A549 (cell line): ENCODE data around the gene POLR1C. TPM values are rescaled to one million over a fixed set of nuclear protein-coding genes. Genes with fewer than 3 reads are reported as not detected.

Source experiments
- ATAC-seq, 2 experiments: fragments of 200-7000 bp in 1 of 2; fragments of >200 bp in 1 of 2; cut with Nextera tagmentation in 1 of 2; cut with Tn5 transposase in 1 of 2; 3 replicates each; pipeline versions ENCODE4 v1.8.0 to v1.9.1; 2018 to 2020; ENCODE audit warnings: mild to moderate bottlenecking in 1 of 2, moderate library complexity in 1 of 2
- CTCF ChIA-PET: fragments of 300-600 bp; sonication (Branson Sonifier 250); formaldehyde crosslinking; extraction: SDS; loops from one replicate; lab custom pipeline; 2021; ENCODE audit warnings: antibody characterized with exemption, inconsistent platforms; lab: Yijun Ruan, JAX
- POLR2A ChIA-PET: fragments of 350-600 bp; formaldehyde crosslinking; extraction: SDS; loops from one replicate; lab custom pipeline; 2021; ENCODE audit warnings: antibody characterized with exemption, inconsistent platforms; lab: Yijun Ruan, JAX
- DNase-seq, 2 experiments: peaks; one replicate each; pipeline versions ENCODE4 v3.0.0 to v3.0.0-alpha.2; 2011 to 2016; ENCODE audit warnings: low read depth in 1 of 2, low spot score in 1 of 2
- FAIRE-seq: peaks from 2 replicates; lab custom pipeline; 2011; peaks lifted over from hg19 to GRCh38; lab: Jason Lieb, UNC
- H3K27ac ChIP-seq, 2 experiments: fragments of >200 bp; sonication (Bioruptor Twin); formaldehyde crosslinking; 3 replicates each; pipeline ENCODE4 v1.5.1; 2016 to 2017
- H3K4me1 ChIP-seq: fragments of >200 bp; sonication (Bioruptor Twin); formaldehyde crosslinking; 3 replicates; pipeline ENCODE4 v1.6.1; 2016
- H3K4me2 ChIP-seq: fragments of >200 bp; sonication (Bioruptor Twin); formaldehyde crosslinking; 3 replicates; pipeline ENCODE4 v1.6.1; 2016
- H3K4me3 ChIP-seq: fragments of >200 bp; sonication (Bioruptor Twin); formaldehyde crosslinking; 3 replicates; pipeline ENCODE4 v1.5.1; 2016
- H3K9me3 ChIP-seq: fragments of >200 bp; sonication (Bioruptor Twin); formaldehyde crosslinking; 3 replicates; pipeline ENCODE4 v1.6.1; 2016
- BCL3 ChIP-seq: fragments of >200 bp; sonication (Bioruptor Twin); formaldehyde crosslinking; IDR thresholded peaks from 3 replicates; pipeline ENCODE4 v1.6.1; 2016
- CHD2 ChIP-seq: fragments of 150-350 bp; IDR thresholded peaks from 2 replicates; pipeline ENCODE4 v1.6.1; 2014; ENCODE audit warnings: low read length; ENCODE audit not compliant: partially characterized antibody
- EHMT2 ChIP-seq: fragments of 200-600 bp; sonication (generic); IDR thresholded peaks from 2 replicates; pipeline ENCODE4 v1.6.1; 2016; ENCODE audit warnings: antibody characterized with exemption, low read depth, mild to moderate bottlenecking, moderate library complexity
- ELK1 ChIP-seq: fragments of 150-350 bp; IDR thresholded peaks from 2 replicates; pipeline ENCODE4 v1.6.1; 2014; ENCODE audit warnings: low read depth, mild to moderate bottlenecking, low read length
- FOSB ChIP-seq: fragments of 250-450 bp; sonication (Bioruptor Pico); IDR thresholded peaks from 2 replicates; pipeline ENCODE4 v1.5.0; 2020; ENCODE audit warnings: mild to moderate bottlenecking, moderate library complexity
- GATA3 ChIP-seq: IDR thresholded peaks from 2 replicates; pipeline ENCODE4 v1.6.1; 2012; ENCODE audit warnings: borderline replicate concordance
- HDAC2 ChIP-seq: fragments of 200-600 bp; sonication (generic); IDR thresholded peaks from 2 replicates; pipeline ENCODE4 v1.6.1; 2016
- HEYL ChIP-seq: fragments of 250-450 bp; sonication (Bioruptor Pico); IDR thresholded peaks from 2 replicates; pipeline ENCODE4 v1.8.0; 2021; ENCODE audit warnings: mild to moderate bottlenecking, moderate library complexity
- HOXB13 ChIP-seq: fragments of 250-450 bp; sonication (Bioruptor Pico); IDR thresholded peaks from 2 replicates; pipeline ENCODE4 v1.5.0; 2020; ENCODE audit warnings: low read depth, mild to moderate bottlenecking, moderate library complexity
- KDM1A ChIP-seq: fragments of 200-600 bp; sonication (generic); IDR thresholded peaks from 2 replicates; pipeline ENCODE4 v1.6.1; 2016; ENCODE audit warnings: low read depth, mild to moderate bottlenecking
- NPAS2 ChIP-seq: fragments of 250-450 bp; sonication (Bioruptor Pico); IDR thresholded peaks from 2 replicates; pipeline ENCODE4 v1.8.0; 2022; ENCODE audit warnings: mild to moderate bottlenecking, moderate library complexity, borderline replicate concordance
- PBX3 ChIP-seq: IDR thresholded peaks from 2 replicates; pipeline ENCODE4 v1.6.1; 2012
- PHF8 ChIP-seq: fragments of 200-600 bp; sonication (generic); IDR thresholded peaks from 2 replicates; pipeline ENCODE4 v1.6.1; 2016; ENCODE audit warnings: low read depth, mild to moderate bottlenecking, antibody characterized with exemption, moderate library complexity, borderline replicate concordance
- POLR2AphosphoS2 ChIP-seq: conservative IDR thresholded peaks from 2 replicates; pipeline ENCODE4 v1.6.1; 2012; ENCODE audit warnings: low read length, improper control_type of control experiment, inconsistent platforms
- RAD21 ChIP-seq, 2 experiments: fragments of >200 bp in 1 of 2; sonication (Bioruptor Twin) in 1 of 2; formaldehyde crosslinking in 1 of 2; IDR thresholded peaks in 1 of 2; conservative IDR thresholded peaks in 1 of 2; 2 replicates in 1 of 2; 3 replicates in 1 of 2; pipeline ENCODE4 v1.6.1; 2012 to 2018; ENCODE audit warnings: inconsistent platforms in 1 of 2
- RFX5 ChIP-seq: fragments of 450-650 bp; IDR thresholded peaks from 2 replicates; pipeline ENCODE4 v1.7.1; 2014; ENCODE audit warnings: antibody characterized with exemption, mild to moderate bottlenecking, moderate library complexity
- RNF2 ChIP-seq: fragments of 200-600 bp; sonication (generic); IDR thresholded peaks from 2 replicates; pipeline ENCODE4 v1.6.1; 2016; ENCODE audit warnings: low read depth, mild to moderate bottlenecking, antibody characterized with exemption, moderate library complexity, borderline replicate concordance
- SREBF2 ChIP-seq: fragments of 450-650 bp; IDR thresholded peaks from 2 replicates; pipeline ENCODE4 v1.6.1; 2014; ENCODE audit warnings: mild to moderate bottlenecking, moderate library complexity
- TFCP2L1 ChIP-seq: fragments of 250-450 bp; sonication (Bioruptor Pico); IDR thresholded peaks from 2 replicates; pipeline ENCODE4 v1.5.0; 2021; ENCODE audit warnings: mild to moderate bottlenecking
- ZFP36 ChIP-seq: fragments of 450-650 bp; IDR thresholded peaks from 2 replicates; pipeline ENCODE4 v1.6.1; 2014; ENCODE audit warnings: borderline replicate concordance; ENCODE audit not compliant: partially characterized antibody
- ZSCAN20 ChIP-seq: fragments of 250-450 bp; sonication (Bioruptor Pico); IDR thresholded peaks from 2 replicates; pipeline ENCODE4 v1.8.0; 2022; ENCODE audit warnings: mild to moderate bottlenecking, moderate library complexity
- WGBS: methylation state at CpG from one replicate; pipeline ENCODE4 v1.1.6; 2017; ENCODE audit errors: missing lambda C conversion rate; 5-methylcytosine and 5-hydroxymethylcytosine counted together
- polyA plus RNA-seq, 4 experiments: library from polyadenylated mRNA; depleted of rRNA in 3 of 4; stranded (reverse); fragments of >200 nt; fragmentation: RNase III in 1 of 4; extraction: RNeasy Plus Mini Kit Qiagen cat#74134 plus additional on column Dnase treatment in 1 of 4; gene quantifications; 2 replicates in 3 of 4; 3 replicates in 1 of 4; pipeline ENCODE4 v1.2.3, GENCODE V29; 2011 to 2017
- TF ChIP-seq, protein P1 (sequence below): IDR thresholded peaks from 2 replicates; pipeline ENCODE4 v1.6.1; 2012; ENCODE audit warnings: low read depth, borderline replicate concordance
- TF ChIP-seq, protein P2 (sequence below): fragments of 250-450 bp; sonication (Bioruptor Pico); IDR thresholded peaks from 2 replicates; pipeline ENCODE4 v1.5.0; 2021; ENCODE audit warnings: mild to moderate bottlenecking, moderate library complexity, borderline replicate concordance
- TF ChIP-seq, protein P3 (sequence below): fragments of >200 bp; sonication (Bioruptor Twin); formaldehyde crosslinking; IDR thresholded peaks from 2 replicates; pipeline ENCODE4 v1.6.1; 2016

POLR1C gene
- polyA plus RNA-seq, 2 of the 4 experiments (the other 2 are of a cell fraction) = 48.5 to 63.1 TPM

GRCh38 chr6:43489277-43490072, 27.4 kb upstream of the POLR1C start:
- CTCF ChIA-PET = interaction anchor here (0.6 to 3.9 kb wide), 4 partner anchors 12 to 525 kb away, joined by 3 to 22 read pairs (median 4); no protein-coding TSS in a partner anchor

GRCh38 chr6:43490523-43490939, 26.4 kb upstream of the POLR1C start:
- ChIA-PET POLR2A (no interaction called here), CTCF (interaction anchor here (1.0 to 3.9 kb wide), 2 partner anchors 16 to 33 kb away, joined by 4 to 22 read pairs; no protein-coding TSS in a partner anchor)
- H3K27ac ChIP-seq = no peak overlapping the region
- no peak for ATAC-seq
- WGBS = 91% methylated on average over 4 of the region's 6 CpGs
- H3K4me3 ChIP-seq = no peak overlapping the region
- no peak for TF ChIP-seq POLR2AphosphoS2
- TF ChIP-seq PHF8 = no peak
- TF ChIP-seq FOSB = no peak
- no peak for TF ChIP-seq KDM1A
- no peak for TF ChIP-seq PBX3
- TF ChIP-seq RFX5 = no peak
- no peaks in the 10 kb centered on the region for H3K9me3 ChIP-seq
- no peak overlapping the region for H3K4me2 ChIP-seq
- peaks cover 6% of the 10 kb centered on the region; the same call in 1 of the 3 replicates for H3K4me1 ChIP-seq
- no peak for FAIRE-seq
- no peak for DNase-seq

More at GRCh38 chr6:43489277-43490072, 27.4 kb upstream of the POLR1C start:
- 85% methylated on average over 11 of the region's 12 CpGs for WGBS
- no peak; a peak in 1 of 6 replicates for ATAC-seq
- no peak for FAIRE-seq
- Histone ChIP-seq H3K4me1 (no peaks in the 10 kb centered on the region), H3K4me2 (no peak overlapping the region), H3K9me3 (no peaks in the 10 kb centered on the region), H3K27ac (no peak overlapping the region), H3K4me3 (no peak overlapping the region)
- DNase-seq = no peak
- TF ChIP-seq HOXB13 (CRISPR knock-in tag) (no peak), RNF2 (no peak), RAD21 (conservative IDR thresholded peaks at IDR 0.05 in 1 of 2, IDR thresholded peaks at IDR 0.05 in 1 of 2) (no peak), HEYL (CRISPR knock-in tag) (no peak), ELK1 (no peak), BCL3 (no peak)
- TF ChIP-seq, protein P1, sequence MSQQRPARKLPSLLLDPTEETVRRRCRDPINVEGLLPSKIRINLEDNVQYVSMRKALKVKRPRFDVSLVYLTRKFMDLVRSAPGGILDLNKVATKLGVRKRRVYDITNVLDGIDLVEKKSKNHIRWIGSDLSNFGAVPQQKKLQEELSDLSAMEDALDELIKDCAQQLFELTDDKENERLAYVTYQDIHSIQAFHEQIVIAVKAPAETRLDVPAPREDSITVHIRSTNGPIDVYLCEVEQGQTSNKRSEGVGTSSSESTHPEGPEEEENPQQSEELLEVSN = no peak
- POLR2A ChIA-PET = no interaction called here

- Histone ChIP-seq H3K27ac (no peak overlapping the region), H3K4me2 (no peak overlapping the region), H3K4me3 (no peak overlapping the region), H3K9me3 (no peaks in the 10 kb centered on the region), H3K4me1 (peaks cover 16% of the 10 kb centered on the region)
- CTCF ChIA-PET = interaction anchor here (0.8 to 7.1 kb wide), 6 partner anchors 11 to 263 kb away, joined by 3 to 79 read pairs (median 4); partner anchors contain the start of genes DNPH1 and LRRC73
- no peak for FAIRE-seq
- 86% methylated on average over 4 of the region's 10 CpGs for WGBS
- no peak for ATAC-seq
- DNase-seq = no peak
- POLR2A ChIA-PET = no interaction called here
- no peak for TF ChIP-seq NPAS2 (CRISPR knock-in tag)
- TF ChIP-seq ZSCAN20 = no peak
- TF ChIP-seq, protein P2, sequence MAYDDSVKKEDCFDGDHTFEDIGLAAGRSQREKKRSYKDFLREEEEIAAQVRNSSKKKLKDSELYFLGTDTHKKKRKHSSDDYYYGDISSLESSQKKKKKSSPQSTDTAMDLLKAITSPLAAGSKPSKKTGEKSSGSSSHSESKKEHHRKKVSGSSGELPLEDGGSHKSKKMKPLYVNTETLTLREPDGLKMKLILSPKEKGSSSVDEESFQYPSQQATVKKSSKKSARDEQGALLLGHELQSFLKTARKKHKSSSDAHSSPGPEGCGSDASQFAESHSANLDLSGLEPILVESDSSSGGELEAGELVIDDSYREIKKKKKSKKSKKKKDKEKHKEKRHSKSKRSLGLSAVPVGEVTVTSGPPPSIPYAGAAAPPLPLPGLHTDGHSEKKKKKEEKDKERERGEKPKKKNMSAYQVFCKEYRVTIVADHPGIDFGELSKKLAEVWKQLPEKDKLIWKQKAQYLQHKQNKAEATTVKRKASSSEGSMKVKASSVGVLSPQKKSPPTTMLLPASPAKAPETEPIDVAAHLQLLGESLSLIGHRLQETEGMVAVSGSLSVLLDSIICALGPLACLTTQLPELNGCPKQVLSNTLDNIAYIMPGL = no peak
- TF ChIP-seq ZFP36 = no peak
- TF ChIP-seq GATA3 = no peak
- no peak for TF ChIP-seq EHMT2
- TF ChIP-seq CHD2 = no peak
- no peak for TF ChIP-seq KDM1A
- no peak for TF ChIP-seq SREBF2
- TF ChIP-seq, protein P3, sequence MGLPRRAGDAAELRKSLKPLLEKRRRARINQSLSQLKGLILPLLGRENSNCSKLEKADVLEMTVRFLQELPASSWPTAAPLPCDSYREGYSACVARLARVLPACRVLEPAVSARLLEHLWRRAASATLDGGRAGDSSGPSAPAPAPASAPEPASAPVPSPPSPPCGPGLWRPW = no peak
- no peak for TF ChIP-seq HDAC2
- TF ChIP-seq TFCP2L1 (CRISPR knock-in tag) = no peak
Measured at GRCh38 chr6:43491750-43492661, 24.9 kb upstream of the POLR1C start.
